GM12872 (cell line): ENCODE measurements around the gene WWOX.

Source experiments
- CTCF ChIP-seq: IDR thresholded peaks from 3 replicates; pipeline ENCODE4 v1.5.1; 2011; ENCODE audit warnings: low read depth, mild to moderate bottlenecking, low read length, moderate library complexity; ENCODE audit not compliant: insufficient read depth

The WWOX gene

GRCh38 chr16:78275420-78275819 is 176.0 kb downstream of the WWOX start:
- TF ChIP-seq CTCF: no peak

- TF ChIP-seq CTCF: no peak
Measured at GRCh38 chr16:78277321-78278055, 178.0 kb downstream of the WWOX start.

- no peak for TF ChIP-seq CTCF
Measured at GRCh38 chr16:78278056-78278450, 178.6 kb downstream of the WWOX start.

- no peak for TF ChIP-seq CTCF
Measured at GRCh38 chr16:78281115-78281514, 181.7 kb downstream of the WWOX start.

- TF ChIP-seq CTCF: no peak
Measured at GRCh38 chr16:78283548-78284251, 184.2 kb downstream of the WWOX start.

- TF ChIP-seq CTCF: no peak
Measured at GRCh38 chr16:78284326-78284725, 184.9 kb downstream of the WWOX start.

- no peak for TF ChIP-seq CTCF
Measured at GRCh38 chr16:78284957-78285434, 185.5 kb downstream of the WWOX start.
